C4-2B (cell line): ENCODE data around the gene EGFLAM.

ENCODE experiments used
- CTCF ChIP-seq: fragments of 450-650 bp; conservative IDR thresholded peaks from 2 replicates; pipeline ENCODE4 v1.5.1; 2017; ENCODE audit warnings: mild to moderate bottlenecking
- ZFX ChIP-seq: fragments of 450-650 bp; IDR thresholded peaks from 2 replicates; pipeline ENCODE4 v1.6.1; 2017

- TF ChIP-seq CTCF (no peak), ZFX (no peak)
Measured at GRCh38 chr5:38285226-38285625, 26.9 kb downstream of the EGFLAM start.
